GM21529 (cell line): ENCODE data around the gene CHST15.

Experiments
- ATAC-seq: cut with Tn5 transposase; IDR thresholded peaks from one replicate; pipeline ENCODE4 v1.9.1; 2021; ENCODE audit not compliant: unreplicated experiment

Gene CHST15

GRCh38 chr10:123972481-123973401, 120.7 kb downstream of the CHST15 start:
- no peak for ATAC-seq

GRCh38 chr10:123970927-123971286, 122.5 kb downstream of the CHST15 start:
- ATAC-seq, result no peak

- ATAC-seq, result no peak
Observed at GRCh38 chr10:123970207-123970926, 123.0 kb downstream of the CHST15 start.

- no peak for ATAC-seq
Observed at GRCh38 chr10:123967626-123968243, 125.7 kb downstream of the CHST15 start.

- no peak for ATAC-seq
Observed at GRCh38 chr10:123966896-123967231, 126.5 kb downstream of the CHST15 start.

- no peak for ATAC-seq
Observed at GRCh38 chr10:123965973-123966895, 127.2 kb downstream of the CHST15 start.

- ATAC-seq, result no peak
Observed at GRCh38 chr10:123964953-123965352, 128.4 kb downstream of the CHST15 start.

- ATAC-seq, result no peak
Observed at GRCh38 chr10:123962756-123963530, 130.5 kb downstream of the CHST15 start.

GRCh38 chr10:123958241-123958640, 135.2 kb downstream of the CHST15 start:
- no peak for ATAC-seq
